HG03066 (cell line): Measurements from ENCODE around the gene NPTN.
A peak's percentile ranks its signal among the peaks of the same experiment; 100 is the strongest.
"Not testable (repeated sequence)": the region's sequence is repeated elsewhere in the genome, so short reads cannot be mapped to it uniquely, and the experiment has no call there.

ENCODE experiments used
- ATAC-seq: cut with Tn5 transposase; IDR thresholded peaks from one replicate; pipeline ENCODE4 v1.9.1; 2021; ENCODE audit warnings: low read depth; ENCODE audit not compliant: unreplicated experiment

The NPTN gene

DNA sequence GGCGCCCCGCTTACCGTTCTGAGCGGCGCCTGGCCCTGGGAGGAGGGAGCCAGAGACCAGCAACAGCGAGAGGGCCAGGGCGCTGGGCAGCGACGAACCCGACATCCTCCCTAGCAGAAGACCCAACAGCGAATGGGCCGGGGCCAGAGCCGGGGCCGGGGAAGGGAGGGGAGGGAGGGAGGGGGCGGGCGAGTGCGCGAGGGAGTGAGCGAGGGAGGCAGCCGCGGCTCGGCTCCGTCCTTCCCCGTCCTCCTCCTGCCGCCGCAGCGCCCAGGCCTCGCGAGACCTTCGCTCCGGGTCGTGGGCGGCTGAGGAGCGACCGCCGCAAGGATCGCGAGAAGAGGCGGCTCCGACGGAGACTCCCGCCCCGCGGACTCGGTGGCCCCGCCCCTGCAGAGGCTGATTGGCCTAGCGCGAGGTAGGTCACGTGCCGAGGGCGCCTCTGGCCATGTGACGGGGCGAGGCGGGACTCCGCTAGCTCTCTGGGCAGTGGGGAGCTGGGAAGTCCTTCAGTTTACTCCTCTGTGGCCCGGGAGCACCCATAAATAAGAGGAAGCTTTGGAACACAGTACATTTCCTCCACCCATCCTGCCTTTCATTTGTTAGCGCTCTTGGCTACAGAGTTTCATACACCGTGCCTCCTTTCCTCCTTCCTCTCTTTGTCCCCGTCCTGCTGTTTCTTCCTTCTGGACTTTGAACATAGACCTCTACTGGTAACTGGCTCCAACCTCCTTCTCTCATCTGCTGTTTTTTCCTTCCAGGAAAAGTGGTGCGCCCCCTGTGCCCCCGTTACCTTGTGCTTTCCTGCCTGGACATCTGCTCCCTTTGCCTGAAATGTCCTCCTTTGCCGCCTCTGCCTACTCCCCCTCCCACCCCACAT lies at the start of gene NPTN:
Gene NPTN (minus strand): TSS at position 279 of the 880 bp plus-strand sequence. CDS start 174 bp downstream, at position 105.
- ATAC-seq = peak; percentile 77

DNA sequence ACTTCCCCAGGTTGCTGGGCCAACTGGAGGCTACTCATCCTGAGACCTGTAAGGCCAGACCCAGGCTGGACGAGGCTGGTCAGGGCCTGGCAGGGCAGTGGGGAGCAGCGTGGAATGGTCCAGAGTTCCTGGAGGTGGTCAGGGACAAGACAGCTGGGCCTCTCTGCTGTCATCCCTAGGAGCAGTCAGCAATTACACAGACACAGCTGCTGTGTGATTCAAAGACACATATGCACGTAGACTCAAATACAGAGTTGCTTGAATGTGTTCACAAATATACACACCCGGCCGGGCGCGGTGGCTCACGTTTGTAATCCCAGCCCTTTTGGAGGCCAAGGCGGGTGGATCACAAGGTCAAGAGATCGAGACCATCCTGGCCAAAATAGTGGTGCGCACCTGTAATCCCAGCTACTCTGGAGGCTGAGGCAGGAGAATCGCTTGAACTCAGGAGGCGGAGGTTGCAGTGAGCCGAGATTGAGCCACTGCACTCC lies 49.5 kb upstream of the NPTN start:
- ATAC-seq = no peak

DNA sequence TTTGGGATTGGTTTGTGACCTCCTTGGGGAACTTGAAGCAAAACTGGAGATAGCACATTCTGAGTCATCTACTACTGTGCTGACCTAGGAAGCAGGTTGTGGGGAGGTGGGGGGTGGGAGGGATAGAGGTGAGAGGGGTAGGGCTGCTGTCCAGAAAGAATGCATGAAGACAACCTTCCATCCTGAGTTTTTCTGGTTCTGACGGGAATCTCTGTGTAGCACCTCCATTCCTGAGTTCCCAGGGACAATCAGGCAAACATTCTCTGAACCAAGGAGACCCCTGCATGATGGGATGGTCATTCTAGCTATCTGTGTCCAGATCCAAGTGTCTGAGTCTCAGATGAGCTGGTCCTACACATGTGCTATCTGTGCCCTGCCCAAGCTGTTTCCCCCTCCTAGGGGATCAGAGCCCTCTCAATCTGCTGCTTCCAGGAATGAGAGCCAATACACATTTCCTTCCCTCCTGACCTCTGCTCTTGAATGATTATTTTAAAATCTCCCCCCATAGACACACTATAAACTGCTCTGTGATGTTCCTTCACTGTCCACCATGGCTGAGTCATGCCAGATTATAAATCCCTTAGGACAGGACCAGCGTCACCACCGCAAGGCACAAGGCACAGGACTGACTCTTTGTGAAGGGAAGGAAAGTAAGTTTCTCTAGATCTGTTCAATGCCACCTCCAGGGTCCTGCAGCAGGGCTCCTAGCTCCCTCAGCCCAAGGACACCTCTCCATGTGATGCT lies 48.8 kb upstream of the NPTN start:
- no peak for ATAC-seq

DNA sequence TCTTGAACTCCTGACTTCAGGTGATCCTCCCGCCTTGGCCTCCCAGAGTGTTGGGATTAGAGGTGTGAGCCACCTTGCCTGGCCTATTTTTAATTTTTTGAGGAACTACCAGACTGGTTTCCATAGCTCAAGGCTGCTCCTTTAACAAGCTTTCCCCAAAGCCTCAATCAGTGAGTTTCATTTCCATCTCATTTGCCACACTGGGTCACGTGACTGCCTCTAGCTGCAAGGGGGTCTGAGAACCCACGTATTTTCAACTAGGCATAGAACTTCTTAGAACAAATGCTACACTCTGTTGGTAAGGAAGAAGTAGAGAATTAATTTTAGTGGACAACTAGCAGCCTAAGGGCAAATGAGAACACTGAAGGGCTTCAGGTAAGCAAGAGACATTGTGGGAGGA lies 47.9 kb upstream of the NPTN start:
- no peak for ATAC-seq

DNA sequence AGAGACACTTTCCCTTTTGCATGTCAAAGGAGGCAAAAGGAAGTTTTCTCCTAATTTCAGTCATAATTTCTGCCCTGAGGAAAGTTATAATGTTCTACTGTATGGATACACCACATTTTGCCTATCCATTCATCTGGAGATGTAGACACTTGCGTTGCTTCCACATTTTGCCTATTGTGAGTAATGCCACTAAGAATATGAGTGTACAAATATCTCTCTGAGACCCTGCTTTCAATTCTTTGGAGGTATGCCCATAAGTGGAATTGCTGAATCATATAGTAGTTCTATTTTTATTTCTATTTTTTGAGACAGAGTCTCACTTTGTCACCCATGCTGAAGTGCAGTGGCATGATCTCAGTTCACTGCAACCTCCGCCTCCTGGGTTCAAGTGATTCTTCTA lies 47.4 kb upstream of the NPTN start:
- ATAC-seq = no peak

DNA sequence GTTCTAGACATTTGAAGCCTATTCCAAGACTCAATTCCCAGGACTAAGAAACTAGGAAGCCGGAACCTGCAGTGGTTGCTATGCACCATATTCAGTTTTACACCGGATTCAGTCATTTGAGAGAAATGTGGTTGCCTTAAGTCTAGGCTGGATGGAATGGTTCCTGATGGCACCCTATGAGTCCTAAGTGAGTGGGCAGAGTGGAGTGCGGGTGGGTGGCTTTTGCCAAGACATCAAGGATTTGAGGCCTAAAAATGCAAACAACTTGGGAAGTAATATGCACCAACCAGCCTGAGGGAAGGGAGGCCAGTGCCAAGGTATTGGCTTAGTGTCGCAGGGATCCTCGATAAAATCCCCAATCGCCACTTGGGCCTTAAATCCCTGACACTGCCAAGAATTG lies 46.8 kb upstream of the NPTN start:
- ATAC-seq = no peak

DNA sequence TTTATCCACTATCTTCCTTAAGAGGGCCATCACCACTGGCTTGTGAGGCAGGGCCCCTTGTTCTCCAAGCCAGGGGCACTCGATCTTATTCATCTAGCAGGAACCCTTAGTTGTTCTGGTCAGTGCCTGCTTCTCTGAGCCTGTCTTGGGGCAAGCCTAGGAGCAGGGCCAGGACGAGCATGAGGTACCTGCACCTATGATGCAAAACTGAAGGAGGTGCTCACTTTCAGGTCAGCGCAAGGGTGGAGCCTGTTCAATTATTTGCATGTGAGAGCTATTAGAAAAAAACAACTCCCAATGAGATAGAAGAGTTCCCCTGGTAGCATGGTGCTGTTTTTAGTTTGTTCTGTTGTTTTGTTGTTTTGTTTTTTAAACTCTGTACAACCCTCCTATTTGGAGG lies 46.0 kb upstream of the NPTN start:
- no peak for ATAC-seq

DNA sequence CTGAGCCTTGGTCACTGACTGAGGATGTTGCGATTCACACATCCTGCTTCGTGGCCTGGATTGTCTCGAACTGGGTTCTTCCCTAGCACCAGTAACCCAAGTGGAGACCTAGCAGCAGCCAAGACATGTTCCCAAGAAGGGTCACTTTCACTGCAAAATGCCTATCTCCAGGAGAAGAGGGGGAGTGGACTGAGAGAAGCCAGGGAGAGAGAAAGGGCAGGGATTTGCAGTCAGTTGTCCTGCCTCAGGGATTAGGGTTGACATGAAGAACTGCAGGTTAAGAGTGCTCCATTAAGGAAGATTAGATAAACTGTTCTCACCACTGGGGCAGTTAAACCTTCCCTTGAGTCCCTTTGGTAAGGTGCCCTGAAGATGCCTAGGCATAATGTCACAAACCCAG lies 45.3 kb upstream of the NPTN start:
- ATAC-seq = no peak

DNA sequence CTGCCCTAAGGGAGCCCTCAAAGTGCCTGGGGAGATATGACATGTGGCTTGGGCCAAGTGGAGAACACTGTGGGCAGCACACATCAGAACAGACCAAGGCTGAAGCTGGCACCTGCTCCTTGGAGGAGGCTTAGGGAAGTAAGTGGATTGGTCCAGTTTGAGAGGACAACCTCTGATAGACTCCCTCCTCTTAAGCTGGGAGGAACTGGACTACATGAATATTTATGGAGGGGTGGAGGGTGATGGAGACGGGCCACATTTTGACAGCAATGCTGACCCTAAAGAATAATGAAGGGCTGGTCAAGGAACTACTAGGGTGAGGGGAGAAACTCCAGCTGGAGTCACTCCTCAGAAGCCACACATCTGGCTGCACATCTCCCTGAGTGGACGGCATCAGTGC lies 44.5 kb upstream of the NPTN start:
- no peak for ATAC-seq

DNA sequence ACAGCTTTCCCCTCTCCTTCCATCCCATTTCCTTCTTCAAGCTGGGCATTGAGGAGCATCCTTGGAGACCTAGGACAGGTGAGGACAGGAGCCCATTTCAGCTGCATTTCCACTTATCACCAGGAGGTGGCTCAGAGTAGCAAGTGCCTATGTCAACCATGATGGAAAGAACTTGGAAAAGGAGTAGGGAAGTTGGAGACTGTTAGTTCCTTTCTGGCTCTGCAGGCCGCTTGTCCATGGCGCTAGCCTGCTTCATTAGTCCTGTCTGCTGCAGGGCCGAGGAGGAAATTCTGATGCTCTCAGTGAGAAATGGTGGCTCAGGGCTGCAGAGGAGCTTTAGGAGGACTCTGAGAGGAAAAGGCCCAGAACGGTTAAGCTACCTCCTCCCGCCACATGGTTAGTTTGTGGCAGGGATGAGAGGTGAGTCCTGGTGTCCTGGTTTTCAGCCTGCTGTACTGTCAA lies 44.0 kb upstream of the NPTN start:
- no peak for ATAC-seq

DNA sequence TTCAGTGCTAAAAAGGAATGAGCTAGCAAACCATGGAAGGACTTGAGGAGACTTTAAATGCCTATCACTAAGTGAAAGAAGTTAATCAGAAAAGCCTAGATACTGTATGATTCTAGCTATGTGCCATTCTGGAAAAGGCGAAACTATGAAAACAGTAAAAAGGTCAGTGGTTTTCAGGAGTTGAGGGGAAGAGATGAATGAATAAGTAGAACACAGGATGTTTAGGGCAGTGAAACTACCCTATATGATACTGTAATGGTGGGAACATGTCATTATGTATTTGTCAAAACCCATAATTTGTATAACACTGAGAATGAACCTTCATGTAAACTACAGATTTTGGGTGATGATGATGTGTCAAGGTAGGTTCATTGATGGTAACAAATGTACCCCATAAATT lies 41.4 kb upstream of the NPTN start:
- no peak for ATAC-seq

DNA sequence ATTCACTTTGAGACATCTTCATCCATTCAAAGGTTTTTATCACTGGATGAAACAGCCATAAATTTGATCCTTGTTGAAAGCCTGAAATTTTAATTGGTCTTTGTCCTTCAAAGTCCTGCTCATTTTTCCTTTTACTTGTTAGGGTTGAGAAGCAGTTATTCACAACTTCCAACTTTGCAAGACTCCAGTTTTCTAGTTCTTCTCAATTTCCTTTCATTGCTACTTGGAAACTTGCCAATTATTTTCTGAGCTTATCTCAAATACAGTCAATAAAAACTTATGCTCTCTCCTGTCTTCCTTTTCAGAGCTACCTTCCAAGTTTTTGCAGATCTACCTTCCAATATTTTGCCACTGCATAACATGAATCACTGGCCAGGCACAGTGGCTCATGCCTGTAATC lies 27.3 kb upstream of the NPTN start:
- no peak for ATAC-seq

DNA sequence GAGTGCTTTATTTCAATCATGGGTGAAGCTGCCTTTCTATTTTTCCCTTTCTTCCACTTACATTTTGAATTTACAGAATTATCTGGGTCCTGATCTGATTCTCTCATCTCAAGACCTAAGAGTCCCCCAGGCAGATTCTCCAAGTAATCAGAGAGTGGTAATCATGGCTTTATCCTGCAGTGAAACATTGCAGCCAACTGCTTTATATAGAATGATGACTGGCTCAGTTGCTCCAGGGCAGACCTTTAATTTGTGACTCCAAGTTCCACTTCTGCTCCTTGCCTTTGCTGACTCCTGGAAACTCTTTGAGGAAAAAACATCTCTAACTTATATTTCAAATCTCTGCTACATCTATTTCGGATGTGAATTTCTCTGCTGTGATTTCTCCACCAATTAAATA lies 25.5 kb upstream of the NPTN start:
- no peak for ATAC-seq

DNA sequence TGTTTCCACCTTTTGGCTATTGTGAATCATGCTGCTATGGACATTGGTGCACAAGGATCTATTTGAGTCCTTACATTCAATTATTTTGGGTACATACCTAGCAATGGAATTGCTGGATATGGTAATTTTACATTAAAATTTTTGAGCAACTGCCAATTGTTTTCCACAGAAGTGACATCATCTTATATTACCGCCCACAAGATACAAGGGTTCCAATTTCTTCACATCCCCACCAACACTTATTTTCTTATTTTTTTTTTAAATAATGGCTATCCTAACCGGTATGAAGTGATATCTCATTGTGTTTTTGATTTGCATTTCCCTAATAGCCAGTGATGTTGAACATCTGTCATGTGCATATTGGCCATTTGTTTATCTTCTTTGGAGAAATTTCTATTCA lies 22.5 kb upstream of the NPTN start:
- no peak for ATAC-seq

DNA sequence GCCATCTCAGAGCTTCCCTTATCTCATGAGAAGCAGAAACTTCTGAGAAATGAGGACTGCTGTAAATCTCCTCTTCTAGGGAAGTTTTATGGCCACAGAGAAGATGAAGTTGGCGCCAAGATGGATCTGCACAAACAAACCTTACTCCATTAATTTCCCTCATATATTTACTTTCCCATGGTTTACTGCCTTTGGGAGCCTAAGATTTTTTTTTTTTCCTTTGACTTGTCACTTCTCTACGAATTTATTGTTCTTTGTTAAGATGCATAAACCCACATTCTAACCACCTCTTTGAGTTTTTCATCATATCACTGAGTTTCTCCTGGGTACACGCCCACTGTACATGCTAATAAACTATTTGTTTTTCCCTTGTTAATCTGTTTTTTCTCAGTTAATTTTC lies 21.5 kb upstream of the NPTN start:
- no peak for ATAC-seq

DNA sequence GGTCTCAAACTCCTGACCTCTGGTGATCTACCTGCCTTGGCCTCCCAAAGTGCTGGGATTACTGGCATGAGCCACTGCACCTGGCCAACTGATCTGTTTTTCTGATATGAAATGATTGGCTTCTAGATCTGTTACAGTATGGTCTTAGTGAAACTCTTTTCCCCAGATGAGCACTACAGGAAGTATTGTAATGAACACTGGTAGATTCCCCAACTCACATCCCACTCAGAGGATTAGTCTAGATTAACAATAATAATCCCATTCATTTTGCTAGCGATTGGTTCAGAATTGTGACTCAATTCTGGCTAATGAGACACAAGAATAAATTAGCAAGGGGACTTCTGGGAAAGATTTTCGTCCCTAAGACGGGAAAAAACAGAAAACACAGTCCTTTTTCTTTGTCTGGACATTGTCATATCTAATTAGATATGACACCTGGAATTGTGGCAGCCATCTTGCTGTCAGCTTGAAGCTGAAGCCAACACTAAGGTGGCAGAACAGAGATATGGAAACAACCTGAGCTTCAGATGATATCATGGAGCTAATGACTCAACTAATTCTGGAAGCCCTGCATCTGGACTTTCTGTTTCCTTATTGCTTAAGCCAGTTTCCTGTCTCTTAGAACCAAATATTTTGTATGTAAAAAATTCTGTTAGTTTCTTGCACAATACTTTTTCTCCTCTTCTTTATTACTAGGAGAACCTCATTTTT lies 17.4 kb upstream of the NPTN start:
- no peak for ATAC-seq

DNA sequence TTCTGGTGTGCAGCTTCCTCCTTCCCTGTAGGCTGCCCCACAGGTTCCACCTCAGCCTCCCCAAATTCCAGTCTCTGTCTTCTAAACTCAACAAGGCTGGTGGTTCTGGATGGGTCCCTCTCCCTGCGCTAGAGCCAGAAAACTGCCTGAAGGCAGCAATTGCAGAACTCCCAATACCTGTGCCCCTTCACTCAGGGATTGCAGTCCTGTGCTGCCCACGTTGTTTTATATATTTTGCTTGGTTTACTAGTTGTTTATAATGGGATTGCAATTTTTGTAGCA lies 14.8 kb upstream of the NPTN start:
- ATAC-seq = no peak

DNA sequence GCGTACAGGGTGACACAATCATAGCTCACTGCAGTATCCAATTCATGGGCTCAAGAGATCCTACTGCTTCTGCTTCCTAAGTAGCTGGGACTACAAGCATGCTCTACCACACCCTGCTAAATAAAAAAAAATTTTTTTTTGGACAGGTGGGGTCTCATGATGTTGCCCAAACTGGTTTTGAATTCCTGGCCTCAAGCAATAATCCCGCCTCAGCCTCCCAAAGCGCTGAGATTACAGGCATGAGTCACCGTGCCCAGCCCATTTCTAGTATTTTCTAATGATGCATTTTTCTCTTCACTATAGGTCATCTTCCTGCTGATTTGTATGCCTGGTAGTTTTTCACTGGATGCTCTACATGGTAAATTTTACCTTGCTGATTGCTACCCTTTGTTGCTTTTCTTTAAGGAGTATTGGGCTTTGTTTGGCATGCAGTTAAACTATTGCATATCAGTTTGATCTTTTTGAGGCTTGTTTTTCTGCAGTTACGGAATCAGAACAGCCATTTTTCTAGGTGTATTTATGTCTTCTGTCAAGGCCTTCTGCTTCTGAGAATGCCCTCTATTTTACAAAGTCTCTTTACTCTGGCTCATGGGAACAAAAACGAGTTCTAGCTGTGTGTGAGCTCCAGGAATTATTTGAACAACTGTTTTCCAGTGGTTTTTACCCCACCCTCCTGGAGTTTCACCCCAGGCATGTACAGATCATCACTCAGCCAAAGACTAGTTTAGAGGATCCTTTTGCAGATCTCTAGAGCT lies 14.2 kb upstream of the NPTN start:
- no peak for ATAC-seq

DNA sequence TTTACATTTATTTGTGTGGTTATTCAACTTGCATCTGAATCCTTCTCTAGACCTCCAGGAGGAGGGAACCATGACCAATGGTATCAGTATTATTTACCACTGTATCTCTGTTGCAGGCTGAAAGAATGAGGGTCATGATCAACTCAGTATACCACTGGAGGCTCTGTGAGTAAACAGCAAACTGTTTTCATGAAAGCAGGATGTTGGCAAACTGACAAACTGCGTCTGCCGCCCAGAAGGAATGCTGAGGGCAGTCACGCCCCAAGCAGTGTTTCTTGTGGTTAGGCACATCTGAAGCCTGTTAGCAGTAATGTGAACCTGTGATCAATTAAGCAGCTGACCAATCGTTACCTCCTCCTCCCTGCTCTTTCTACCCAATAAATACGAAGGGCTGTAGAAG lies 6.3 kb upstream of the NPTN start:
- not testable (repeated sequence) for ATAC-seq

DNA sequence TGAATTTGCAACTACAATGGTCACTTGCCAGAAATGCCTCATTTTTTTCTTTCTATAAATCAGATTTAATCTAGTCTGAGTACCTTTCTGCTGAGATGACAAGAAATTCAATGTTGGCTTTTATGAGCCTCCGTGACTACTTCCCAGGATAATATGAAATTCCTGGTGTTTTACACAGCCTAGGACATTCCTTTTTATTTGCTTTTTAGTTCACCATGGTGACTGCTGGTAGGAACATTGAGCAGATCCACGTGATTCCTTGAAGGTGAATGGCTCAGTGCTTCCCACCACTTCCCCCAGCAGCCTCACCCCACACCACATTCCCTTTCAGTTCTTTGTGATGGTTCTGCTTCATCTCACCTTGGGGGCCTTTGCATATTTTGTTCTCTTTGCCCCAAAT lies 4.3 kb upstream of the NPTN start:
- no peak for ATAC-seq
